Jurkat, Clone E6-1 (cell line): ENCODE measurements around the gene ZNF77. TPM values are rescaled to one million over a fixed set of nuclear protein-coding genes. Genes with fewer than 3 reads are reported as not detected.
"Not testable (repeated sequence)": the region's sequence is repeated elsewhere in the genome, so short reads cannot be mapped to it uniquely, and the experiment has no call there.

Experiments used
- DNase-seq: peaks from one replicate; pipeline ENCODE4 v3.0.0-alpha.2; 2011; ENCODE audit warnings: low read depth, low spot score
- H3K4me3 ChIP-seq: 2 replicates; pipeline ENCODE4 v1.5.1; 2011; ENCODE audit warnings: mild to moderate bottlenecking, low read length, control low read depth, moderate library complexity
- polyA plus RNA-seq: library from polyadenylated mRNA; unstranded; fragments of >200 nt; gene quantifications from one replicate; pipeline ENCODE4 v1.2.1, GENCODE V29; 2012; ENCODE audit warnings: missing spikeins; ENCODE audit not compliant: insufficient read length, insufficient read depth

ZNF77 gene
- polyA plus RNA-seq = 6.5 TPM

DNA sequence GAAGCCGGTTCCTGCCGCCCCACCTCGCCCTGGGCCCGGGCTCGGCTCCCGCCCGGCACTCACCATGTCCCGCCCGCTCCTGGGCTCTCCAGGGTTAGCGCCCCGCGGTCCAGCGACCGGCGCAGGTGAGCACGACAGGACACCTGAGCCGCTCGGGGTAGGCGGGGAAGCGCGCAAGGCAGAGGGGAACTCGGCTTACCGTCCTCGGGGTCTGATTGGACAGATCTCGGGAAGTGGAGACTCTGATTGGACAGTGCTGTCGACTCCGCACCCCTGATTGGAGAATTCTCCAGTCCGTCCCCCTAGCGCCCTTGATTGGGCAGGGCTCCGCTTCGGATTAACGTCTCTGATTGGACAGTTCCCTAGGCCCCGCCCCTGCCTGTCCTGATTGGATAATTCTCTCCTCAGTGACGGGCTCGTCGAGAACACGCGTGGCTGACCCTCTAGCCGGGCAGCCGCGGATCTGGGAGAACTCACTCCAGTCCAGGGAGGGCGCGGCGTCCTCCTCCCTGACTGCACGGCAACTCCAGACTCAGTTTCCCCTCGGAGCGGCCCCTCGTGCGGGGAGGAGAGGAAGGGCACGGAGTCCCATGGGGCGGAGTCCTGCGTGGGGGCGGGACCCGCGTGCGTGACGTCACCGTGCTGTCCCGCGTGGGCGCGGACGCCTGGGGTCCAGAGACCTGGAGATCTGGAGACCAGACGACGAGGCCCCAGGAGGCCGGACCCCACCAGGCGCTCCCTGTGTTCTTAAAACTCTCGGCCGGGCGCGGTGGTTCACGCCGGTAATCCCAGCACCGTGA lies at the start of gene ZNF77:
Gene ZNF77 (minus strand): TSS at position 197 of the 800 bp plus-strand sequence. CDS start 131 bp downstream, at position 66.
- DNase-seq = peak; percentile 99
- peak within 1 kb of the TSS; percentile 90 for H3K4me3 ChIP-seq

DNA sequence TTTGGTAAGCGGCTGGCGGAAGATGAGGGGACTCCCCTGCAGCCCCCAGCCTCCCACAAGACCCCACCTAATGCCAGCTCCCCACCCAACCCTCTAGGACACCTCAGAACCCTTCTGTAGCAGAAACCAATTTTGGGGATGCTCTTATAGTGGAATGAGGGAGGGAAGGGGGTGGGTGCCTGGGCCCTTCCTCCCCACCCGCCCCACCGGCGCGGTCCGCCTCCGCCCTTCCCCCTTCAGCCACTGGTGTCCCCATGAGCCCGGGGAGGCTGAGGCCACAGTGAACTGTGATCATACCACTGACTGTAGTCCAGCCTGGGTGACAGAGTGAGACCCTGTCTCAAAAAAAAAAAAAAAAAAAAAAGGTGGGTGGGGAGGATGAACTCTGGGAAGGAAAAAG lies 48.8 kb upstream of the ZNF77 start:
- no peak for DNase-seq
- H3K4me3 ChIP-seq = no peak overlapping the region

DNA sequence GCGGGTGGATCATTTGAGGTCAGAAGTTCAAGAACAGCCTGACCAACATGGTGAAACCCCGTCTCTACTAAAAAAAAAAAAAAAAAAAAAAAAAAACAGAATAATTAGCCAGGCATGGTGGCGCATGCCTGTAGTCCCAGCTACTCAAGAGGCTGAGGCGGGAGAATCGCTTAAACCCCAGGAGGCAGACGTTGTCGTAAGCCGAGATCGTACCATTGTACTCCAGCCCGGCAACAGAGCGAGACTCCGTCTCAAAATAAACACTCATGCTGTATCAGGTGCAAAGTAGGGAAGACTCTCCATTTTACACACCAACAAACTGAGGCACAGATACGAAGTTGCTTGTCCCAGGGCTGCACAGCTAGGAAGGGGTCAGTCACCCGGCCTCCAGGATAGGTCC lies 48.2 kb upstream of the ZNF77 start:
- DNase-seq = no peak
- no peak overlapping the region for H3K4me3 ChIP-seq

DNA sequence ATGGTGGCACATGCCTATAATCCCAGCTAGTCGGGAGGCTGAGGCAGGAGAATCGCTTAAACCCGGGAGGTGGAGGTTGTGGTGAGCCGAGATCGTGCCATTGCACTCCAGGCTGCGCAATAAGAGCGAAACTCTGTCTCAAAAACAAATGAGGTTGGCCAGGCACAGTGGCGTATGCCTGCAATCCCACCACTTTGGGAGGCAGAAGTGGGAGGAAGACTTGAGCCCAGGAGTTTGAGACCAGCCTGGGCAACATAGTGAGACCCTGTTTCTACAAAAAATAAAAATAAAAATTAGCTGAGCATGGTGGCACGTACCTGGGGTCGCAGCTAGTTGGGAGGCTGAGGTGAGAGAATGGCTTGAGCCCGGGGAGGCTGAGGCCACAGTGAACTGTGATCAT lies 47.6 kb upstream of the ZNF77 start:
- H3K4me3 ChIP-seq, DNase-seq: not testable (repeated sequence)

DNA sequence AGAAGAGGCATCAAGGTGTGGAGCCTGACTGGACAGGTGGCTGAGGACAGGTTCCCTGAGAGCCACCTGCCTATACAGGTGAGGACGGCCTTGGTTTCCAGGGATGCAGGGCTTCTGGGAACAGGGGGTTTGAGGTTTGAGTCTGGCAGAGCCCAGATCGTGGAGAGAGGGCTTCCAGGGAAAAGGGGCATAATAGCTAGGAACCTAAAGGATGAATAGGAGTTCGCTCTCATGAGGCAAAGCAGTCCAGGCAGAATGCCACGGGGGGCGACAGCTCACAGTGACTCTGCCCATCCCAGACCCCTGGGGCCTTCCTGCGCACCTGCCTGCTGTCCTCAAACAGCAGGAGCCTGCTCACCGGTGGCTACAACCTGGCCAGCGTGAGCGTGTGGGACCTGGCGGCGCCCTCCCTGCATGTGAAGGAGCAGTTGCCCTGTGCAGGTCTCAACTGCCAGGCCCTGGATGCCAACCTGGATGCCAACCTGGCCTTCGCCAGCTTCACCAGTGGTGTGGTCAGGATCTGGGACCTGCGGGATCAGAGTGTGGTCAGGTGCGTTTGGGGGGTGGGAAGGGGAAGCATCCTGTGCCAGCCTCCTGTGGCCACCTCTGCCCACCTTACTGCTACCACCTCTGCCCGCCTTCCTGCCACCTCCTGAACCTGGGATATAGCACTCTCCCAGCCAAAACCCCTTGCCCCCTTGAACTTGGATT lies 44.6 kb upstream of the ZNF77 start:
- DNase-seq = no peak

DNA sequence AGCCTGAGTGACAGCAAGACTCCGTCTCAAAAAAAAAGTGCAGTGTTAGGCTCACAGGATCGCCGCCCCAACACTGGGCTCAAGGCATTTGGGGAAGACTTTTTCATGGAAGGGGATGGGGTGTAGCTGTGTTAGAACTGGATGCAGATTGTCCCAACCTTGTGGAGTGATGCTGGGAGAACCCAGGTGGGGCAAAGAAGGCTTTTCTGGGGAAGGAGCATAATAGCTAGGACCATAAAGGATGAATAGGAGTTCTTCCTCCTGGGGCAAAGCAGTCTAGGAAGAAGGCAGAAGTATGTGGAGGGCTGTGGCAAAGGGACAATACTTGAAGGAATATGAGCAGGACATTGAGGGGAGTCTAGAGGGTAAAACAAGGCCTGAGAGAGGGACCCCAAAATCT lies 43.8 kb upstream of the ZNF77 start:
- no peak overlapping the region for H3K4me3 ChIP-seq
- DNase-seq = no peak

More for the DNA sequence above, 44.6 kb upstream of the ZNF77 start:
- no peak overlapping the region for H3K4me3 ChIP-seq

DNA sequence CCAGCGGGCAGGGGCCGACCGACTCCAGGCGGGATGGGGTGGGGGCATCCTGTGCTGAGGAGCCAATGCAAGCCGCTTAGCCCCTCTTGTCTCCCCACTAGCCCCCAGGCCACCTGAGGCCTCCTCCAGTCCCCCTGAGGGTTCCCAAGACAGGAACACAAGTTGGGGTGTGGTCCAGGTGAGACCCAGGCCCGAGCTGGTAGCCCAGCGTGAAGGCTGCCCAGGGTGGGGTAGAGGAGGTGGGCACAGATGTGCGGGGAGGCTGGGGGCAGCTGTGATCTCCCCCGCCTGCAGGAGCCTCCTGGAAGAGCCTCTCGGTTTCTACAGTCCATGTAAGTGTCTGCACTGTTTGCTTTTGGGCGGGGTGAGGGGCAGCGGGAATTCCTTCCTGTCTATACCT lies 43.0 kb upstream of the ZNF77 start:
- no peak overlapping the region for H3K4me3 ChIP-seq
- no peak for DNase-seq

DNA sequence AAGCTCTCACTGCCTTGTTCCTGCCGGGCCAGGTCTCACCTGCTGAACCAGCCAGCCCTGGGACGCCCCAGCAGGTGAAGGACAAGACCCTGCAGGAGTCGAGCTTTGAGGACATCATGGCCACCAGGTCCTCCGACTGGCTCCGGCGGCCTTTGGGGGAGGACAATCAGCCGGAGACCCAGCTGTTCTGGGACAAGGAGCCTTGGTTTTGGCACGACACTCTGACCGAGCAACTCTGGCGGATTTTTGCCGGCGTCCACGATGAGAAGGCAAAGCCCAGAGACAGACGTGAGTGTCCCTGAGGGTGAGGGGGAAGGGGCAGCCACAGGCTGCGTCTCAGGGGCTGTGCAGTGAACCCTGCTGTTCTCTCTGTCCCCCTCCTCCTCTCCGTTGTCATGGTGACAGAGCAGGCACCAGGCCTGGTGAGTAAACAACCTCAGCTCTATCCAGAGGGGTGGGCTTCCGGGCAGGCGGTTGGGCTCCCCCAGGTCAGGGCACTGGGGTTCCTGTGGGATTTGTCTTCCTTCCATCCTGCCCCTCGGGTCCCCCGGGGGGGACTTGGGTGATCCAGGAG lies 42.3 kb upstream of the ZNF77 start:
- no peak overlapping the region for H3K4me3 ChIP-seq
- no peak for DNase-seq

DNA sequence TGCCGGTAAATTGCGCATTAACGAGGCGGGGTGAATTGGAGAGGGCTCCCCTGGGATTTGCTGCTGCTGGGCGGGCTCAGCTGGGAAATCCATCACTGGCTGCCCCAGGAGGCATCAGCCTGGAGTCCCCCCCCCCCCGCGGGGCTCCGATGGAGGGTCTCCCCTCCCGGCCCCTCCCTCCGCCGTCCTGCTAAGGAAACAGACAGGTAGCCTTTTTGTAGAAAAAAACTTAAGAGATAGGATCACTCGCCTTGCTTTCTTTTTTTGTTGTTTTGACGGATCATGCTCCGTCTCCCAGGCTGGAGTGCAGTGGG lies 39.4 kb upstream of the ZNF77 start:
- no peak overlapping the region for H3K4me3 ChIP-seq
- DNase-seq = no peak

DNA sequence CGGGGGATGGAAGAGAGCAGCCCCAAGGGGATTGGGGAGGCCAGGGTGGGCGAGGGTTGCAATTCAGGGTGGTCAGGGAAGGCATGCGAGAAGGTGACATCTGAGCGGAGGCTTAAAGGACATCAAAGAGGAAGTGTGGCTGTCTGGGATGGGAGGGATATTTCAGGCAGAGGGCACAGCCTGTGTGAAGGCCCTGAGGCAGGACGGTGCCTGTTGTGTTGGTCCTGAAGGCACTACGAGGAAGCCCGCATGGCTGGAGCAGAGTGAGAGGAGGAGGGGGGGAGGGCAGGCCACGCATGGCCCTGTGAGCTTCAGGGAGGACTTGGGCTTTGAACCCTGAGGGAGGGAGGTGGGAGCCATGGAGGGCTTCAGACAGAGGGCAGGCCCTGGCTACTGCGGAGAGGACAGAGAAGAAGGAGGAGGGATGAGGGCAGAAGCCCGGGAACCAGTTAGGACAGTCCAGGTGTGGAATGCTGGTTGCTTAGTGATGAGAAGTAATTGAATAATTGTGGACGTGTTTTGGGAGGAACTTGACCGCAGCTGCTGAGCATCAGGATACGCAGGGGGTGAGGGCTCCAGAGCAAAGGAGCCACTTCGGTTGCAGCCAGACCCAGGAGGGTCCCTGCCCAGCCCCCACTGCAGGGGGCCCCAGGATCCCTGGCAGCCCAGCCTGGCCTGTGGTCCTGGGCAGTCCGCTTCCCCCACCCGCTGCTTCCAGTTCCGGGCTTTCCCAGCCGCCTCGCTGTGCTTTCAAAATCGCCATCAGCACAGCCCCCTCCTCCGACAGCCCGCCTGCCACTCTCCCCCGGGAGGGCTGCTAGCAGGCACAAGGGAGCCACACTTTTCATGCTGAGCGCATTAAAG lies 38.8 kb upstream of the ZNF77 start:
- H3K4me3 ChIP-seq = no peak overlapping the region
- DNase-seq = no peak

DNA sequence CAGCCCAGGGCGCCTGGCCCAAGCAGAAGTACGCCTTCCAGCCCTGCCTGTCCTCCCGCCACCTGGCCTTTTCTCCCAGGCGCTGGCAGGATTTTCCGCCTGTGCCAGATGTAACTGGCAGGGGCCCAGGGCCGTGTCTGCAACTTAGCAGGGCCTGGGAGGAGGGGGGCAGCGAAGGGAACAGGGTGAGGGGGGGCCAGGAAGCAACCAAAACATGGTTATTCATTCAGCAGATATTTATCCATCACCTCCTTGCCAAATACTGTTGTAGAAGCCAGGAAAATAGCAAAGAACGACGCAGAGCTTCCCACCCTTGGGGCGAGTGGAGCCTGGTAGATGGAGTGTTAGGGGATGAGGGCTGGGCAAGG lies 38.2 kb upstream of the ZNF77 start:
- DNase-seq = no peak
- no peak overlapping the region for H3K4me3 ChIP-seq

DNA sequence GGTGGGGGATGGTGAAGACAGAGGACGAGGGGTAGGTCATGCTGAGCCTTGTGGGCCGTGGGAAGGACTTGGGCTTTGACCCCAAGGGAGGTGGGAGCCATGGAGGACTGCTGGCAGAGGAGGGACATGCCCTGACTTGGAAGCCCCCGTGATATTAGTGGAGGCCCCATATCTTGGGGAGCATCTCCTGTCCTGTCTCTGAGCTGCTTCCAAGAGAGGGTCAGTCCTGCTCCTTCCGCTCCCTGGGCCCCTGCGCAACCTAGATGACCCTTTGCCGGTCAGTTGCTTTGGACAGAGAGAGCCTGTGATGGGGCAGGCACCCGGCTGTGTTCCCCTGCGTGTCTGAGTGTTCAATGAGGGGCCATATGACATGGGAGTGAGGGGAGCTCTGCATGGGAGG lies 37.8 kb upstream of the ZNF77 start:
- no peak for DNase-seq
- no peak overlapping the region for H3K4me3 ChIP-seq

DNA sequence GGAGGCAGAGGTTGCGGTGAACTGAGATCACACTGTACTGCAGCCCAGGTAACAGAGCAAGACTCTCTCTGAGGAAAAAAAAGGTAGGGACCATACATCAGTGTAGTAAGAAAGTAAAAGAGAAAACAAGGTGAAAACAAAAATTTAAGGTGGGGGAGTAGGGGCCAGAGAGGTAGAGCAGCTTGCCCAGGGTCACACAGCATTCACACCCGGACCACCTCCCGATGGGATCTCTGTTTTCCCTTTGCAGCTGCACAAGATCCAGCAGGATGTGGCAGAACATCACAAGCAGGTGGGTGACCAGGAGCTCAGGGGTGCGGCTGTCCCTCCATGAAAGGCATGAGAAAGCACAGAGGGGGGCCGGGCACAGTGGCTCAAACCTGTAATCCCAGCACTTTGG lies 37.1 kb upstream of the ZNF77 start:
- no peak for DNase-seq
- H3K4me3 ChIP-seq = no peak overlapping the region

DNA sequence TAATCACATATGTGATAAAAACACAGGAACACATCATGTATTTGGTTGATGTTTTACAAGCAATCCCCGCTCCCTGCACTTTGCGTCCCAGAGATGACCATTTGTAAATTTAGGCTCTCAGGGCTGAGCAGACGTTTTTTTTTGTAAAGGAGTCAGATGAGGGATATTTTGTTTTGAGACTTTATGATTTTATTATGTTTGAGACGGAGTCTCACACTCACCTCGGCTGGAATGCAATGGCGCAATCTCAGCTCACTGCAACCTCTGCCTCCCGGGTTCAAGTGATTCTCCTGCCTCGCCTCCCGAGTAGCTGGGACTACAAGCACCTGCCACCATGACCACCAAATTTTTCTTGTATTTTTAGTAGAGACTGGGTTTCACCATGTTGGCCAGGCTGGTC lies 34.0 kb upstream of the ZNF77 start:
- DNase-seq = no peak
- no peak overlapping the region for H3K4me3 ChIP-seq

DNA sequence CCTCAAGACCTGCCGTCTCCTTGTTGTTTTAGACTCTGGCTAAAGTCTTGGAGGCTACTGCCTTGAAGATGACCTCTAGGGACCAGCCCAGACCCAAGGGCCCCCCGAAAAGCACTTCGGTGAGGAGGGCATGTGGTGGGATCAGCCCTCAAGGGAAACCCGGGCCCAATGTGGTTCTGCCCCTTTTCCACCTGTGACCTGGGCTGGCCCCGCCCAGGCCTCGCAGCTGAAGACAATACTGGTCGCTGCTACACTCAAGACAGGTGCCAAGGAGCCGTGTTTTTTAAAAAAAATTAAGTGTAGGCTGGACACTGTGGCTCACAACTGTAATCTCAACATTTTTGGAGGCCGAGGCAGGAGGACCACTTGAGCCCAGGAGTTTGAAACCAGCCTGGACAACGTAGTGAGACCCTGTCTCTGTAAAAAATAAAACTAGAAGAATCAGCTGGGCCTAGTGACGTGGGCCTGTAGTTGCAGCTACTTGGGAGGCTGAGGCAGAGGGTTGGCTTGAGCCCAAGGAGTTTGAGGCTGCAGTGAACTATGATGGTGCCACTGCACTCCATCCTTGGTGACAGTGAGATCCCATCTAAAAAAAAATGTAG lies 33.5 kb upstream of the ZNF77 start:
- H3K4me3 ChIP-seq = no peak overlapping the region
- DNase-seq = no peak

DNA sequence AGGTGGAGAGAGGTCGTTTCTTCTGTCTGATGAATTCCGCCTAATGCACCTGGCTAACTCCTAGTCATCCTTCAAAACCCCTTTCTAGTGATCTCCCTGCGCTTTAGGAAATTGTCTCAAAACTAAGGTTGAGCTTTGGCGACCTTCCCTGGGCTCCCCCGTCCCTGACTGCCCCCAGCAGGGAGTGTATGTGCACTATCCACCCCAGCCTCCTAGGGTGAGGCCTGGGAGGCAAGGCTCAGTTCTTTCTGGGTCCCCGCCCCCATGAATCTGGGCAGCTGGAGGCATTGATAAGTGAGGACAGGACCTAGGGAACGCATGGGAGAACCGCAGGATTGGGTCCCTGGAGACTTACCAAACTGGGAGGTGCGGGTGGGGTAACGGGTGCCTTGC lies 33.0 kb upstream of the ZNF77 start:
- DNase-seq = no peak

DNA sequence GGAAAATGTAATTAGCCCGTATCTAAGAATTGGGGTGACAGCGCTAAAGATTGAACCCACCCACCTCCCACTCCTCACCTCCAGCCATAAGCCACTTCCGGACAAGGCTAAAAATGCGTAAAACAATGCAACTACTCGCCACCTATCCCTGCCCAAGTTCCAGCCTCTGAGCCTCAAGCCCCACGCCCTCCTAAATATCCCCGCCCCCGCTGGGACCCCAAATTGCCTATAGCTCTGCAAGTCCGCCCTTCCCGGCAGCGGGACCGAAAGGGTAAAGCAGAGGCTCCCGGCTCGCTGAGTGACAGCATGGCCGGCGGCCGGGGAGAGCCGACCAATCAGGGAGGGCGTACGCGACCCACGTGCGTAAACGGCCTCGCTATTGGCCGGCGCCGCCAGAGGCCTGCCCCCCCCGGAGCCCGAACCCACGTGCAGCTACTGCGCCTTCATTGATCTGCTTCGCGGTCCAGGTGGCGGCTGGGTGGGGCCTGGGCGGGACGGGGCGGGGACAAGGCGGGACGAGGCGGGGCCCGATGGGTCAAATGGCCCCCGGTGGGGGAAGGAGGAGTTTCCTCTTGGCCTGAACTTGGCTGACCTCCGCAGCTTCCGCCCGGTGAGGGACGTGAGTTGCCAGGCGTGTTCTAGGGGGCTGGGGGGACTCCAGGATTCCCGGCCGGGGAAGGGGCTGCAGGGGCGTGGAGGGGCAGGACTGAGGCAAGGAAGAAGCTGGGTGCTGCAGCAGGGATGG lies 32.4 kb upstream of the ZNF77 start, which contains the start of gene TLE6:
Gene TLE6 (plus strand): TSS at position 564 of the 745 bp plus-strand sequence. CDS start 670 bp downstream, outside the sequence.
- peak; percentile 92 for DNase-seq
- peak within 1 kb of the TSS; percentile 80 for H3K4me3 ChIP-seq

More for the DNA sequence above, 33.0 kb upstream of the ZNF77 start:
- peak overlapping the region; percentile 53 for H3K4me3 ChIP-seq

DNA sequence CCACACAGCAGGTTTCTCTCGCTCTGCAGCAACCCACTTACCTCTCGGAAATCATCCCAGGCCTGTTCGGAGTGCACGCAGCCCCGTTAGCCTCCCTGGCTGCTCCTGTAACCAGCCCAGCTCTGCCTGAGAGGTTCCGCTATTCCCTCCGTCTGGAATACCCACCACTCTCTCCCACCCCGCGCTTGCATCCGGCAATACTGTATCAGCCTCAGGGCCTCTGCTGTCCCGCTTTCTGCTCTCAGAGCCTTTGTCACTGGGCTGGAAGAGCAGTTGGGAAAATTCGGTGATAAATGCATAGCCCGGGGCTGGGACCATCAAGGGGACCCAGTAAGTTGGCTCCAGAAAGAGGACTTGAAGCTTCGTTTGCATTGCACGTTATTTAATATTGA lies 31.8 kb upstream of the ZNF77 start:
- no peak for DNase-seq
- peak overlapping the region; percentile 80 for H3K4me3 ChIP-seq
